Measurements from ENCODE around the gene IGFN1. TPM values are rescaled to one million over a fixed set of nuclear protein-coding genes. Genes with fewer than 3 reads are reported as not detected.

The IGFN1 gene
- total and polyA plus RNA-seq, 2 experiments from 2014 or later, result not detected

DNA sequence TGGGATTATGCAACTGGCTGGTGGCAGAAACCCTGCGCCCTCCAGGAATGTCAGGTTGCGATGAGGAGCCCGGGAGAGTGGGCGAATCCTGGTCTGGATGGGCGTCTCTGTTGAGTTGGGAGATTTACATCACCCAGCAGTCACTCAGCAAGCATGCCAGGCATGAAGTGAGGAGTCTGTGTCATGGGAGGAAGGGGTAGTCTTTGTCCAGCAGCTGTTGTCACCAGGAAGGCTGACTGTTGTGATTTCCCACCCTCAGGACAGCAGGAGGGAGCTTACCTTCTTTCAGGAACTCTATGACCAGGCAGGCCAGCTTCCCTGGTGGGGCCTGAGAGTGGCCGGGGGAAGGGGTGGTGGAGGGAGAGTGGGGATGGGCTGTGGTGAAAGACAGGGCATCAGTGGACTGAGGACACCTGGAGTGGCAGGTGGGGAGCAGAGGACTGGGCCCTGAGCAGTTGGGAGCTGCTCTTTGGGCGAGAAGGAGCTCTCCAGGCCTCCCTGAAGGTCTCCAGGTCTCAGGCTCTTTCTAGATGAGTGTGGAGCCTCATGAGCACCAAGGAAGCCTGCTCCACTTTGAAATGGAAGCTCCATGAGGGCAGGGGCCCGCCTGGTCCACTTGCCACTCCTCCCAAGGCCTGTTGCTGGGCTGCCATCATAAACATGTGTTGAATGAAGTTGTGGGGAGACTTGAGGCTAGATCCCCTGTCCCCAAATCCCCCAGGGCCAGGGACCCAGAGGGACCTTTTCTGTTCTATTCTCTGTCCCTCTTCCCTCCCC, 71.3 kb downstream of the IGFN1 start:
- Histone ChIP-seq H3K4me1 (ENCODE audit: insufficient read depth) (peaks cover 6% of the 10 kb centered on the region; the same call in 1 of the 2 replicates), H3K27me3 (ENCODE audit: insufficient read depth) (0 out of 2 replicates have a peak, but pooled peaks cover 3% of the 10 kb centered on the region), H3F3A (replicated peaks; ENCODE audit: low read depth) (no peaks in the 10 kb centered on the region), H3K9me2 (ENCODE audit: insufficient read depth) (no peaks in the 10 kb centered on the region), H3K79me2 (replicated peaks; ENCODE audit: insufficient read depth) (no peaks in the 10 kb centered on the region), H3K27ac (ENCODE audit: low read depth) (no peak overlapping the region), H2AFZ (no peak overlapping the region), H3K36me3 (ENCODE audit: insufficient read depth) (no peaks in the 10 kb centered on the region), H4K20me1 (replicated peaks; ENCODE audit: insufficient read depth) (no peaks in the 10 kb centered on the region), H3K4me2 (no peak overlapping the region), H3K4me3 (no peak overlapping the region)
- Mint-ChIP-seq H3K36me3 (ENCODE audit: low read depth) (no peaks in the 10 kb centered on the region; the same call in 2 of the 3 replicates), H3K27me3 (ENCODE audit: insufficient read depth, low read depth, poor library complexity) (peaks cover 1% of the 10 kb centered on the region), H3K27ac (no peak overlapping the region), H3K4me3 (no peak overlapping the region), H3K9me3 (peaks cover 3% of the 10 kb centered on the region; the same call in 2 of the 3 replicates), H3K4me1 (peaks cover 5% of the 10 kb centered on the region)
- no peak for ATAC-seq
- DNase-seq (ENCODE audit: low spot score), result no peak
- TF ChIP-seq ZNF331 (CRISPR knock-in tag; IDR thresholded peaks at IDR 0.05; ENCODE audit: low read depth) (no peak), POLR2AphosphoS5 (IDR thresholded peaks at IDR 0.05; ENCODE audit: low read depth) (no peak)

DNA sequence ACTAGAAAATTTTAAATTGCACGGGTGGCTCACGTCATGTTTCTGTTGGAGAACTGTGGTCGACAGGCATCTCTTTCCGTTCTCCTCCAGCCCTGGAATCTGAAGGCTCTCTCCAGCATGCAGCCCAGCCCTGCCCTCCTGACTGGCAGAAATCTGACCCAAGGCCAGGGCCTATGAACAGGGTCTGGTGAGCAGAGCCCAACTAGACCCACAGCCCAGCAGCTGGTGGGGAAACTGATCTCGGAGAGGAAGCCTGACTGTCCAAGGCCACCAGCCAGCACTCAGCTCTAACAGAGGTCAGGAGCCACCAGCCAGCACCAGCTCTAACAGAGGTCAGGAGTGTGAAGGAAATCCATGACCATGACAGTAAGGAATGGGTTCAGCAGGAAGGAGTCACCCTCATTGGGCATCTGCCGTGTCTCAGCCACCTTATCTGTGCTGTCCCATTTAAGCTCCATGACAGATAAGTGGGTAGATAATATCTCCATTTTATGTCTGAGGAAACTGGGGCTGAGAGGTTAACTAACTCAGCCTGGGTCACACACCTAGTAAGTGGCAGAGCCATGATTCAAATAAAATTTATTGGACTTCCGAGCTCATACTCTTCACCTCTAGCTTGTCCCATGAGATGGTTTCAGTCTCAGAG, 72.5 kb downstream of the IGFN1 start:
- no peak for ATAC-seq
- H3K9me2 ChIP-seq (ENCODE audit: insufficient read depth), result no peaks in the 10 kb centered on the region
- 0 out of 2 replicates have a peak, but pooled peaks cover 3% of the 10 kb centered on the region for H3K27me3 ChIP-seq (ENCODE audit: insufficient read depth)
- no peak overlapping the region for H3K4me3 Mint-ChIP-seq
- no peaks in the 10 kb centered on the region for H3F3A ChIP-seq (replicated peaks; ENCODE audit: low read depth)
- no peak overlapping the region for H3K4me2 ChIP-seq
- peaks cover 5% of the 10 kb centered on the region for H3K4me1 Mint-ChIP-seq
- no peak overlapping the region for H3K27ac Mint-ChIP-seq
- no peaks in the 10 kb centered on the region; the same call in 2 of the 3 replicates for H3K36me3 Mint-ChIP-seq (ENCODE audit: low read depth)
- H3K79me2 ChIP-seq (replicated peaks; ENCODE audit: insufficient read depth), result no peaks in the 10 kb centered on the region
- H3K36me3 ChIP-seq (ENCODE audit: insufficient read depth), result no peaks in the 10 kb centered on the region
- H3K27me3 Mint-ChIP-seq (ENCODE audit: insufficient read depth, low read depth, poor library complexity), result peaks cover 4% of the 10 kb centered on the region
- no peak overlapping the region for H3K4me3 ChIP-seq
- H2AFZ ChIP-seq, result no peak overlapping the region
- H3K27ac ChIP-seq (ENCODE audit: low read depth), result no peak overlapping the region
- peaks cover 3% of the 10 kb centered on the region; the same call in 2 of the 3 replicates for H3K9me3 Mint-ChIP-seq
- no peaks in the 10 kb centered on the region for H4K20me1 ChIP-seq (replicated peaks; ENCODE audit: insufficient read depth)
- no peak for DNase-seq (ENCODE audit: low spot score)
- H3K4me1 ChIP-seq (ENCODE audit: insufficient read depth), result peaks cover 6% of the 10 kb centered on the region; the same call in 1 of the 2 replicates
- no peak for TF ChIP-seq EZH2phosphoT487 (IDR thresholded peaks at IDR 0.05; ENCODE audit: unreplicated experiment)
- TF ChIP-seq, protein P1, sequence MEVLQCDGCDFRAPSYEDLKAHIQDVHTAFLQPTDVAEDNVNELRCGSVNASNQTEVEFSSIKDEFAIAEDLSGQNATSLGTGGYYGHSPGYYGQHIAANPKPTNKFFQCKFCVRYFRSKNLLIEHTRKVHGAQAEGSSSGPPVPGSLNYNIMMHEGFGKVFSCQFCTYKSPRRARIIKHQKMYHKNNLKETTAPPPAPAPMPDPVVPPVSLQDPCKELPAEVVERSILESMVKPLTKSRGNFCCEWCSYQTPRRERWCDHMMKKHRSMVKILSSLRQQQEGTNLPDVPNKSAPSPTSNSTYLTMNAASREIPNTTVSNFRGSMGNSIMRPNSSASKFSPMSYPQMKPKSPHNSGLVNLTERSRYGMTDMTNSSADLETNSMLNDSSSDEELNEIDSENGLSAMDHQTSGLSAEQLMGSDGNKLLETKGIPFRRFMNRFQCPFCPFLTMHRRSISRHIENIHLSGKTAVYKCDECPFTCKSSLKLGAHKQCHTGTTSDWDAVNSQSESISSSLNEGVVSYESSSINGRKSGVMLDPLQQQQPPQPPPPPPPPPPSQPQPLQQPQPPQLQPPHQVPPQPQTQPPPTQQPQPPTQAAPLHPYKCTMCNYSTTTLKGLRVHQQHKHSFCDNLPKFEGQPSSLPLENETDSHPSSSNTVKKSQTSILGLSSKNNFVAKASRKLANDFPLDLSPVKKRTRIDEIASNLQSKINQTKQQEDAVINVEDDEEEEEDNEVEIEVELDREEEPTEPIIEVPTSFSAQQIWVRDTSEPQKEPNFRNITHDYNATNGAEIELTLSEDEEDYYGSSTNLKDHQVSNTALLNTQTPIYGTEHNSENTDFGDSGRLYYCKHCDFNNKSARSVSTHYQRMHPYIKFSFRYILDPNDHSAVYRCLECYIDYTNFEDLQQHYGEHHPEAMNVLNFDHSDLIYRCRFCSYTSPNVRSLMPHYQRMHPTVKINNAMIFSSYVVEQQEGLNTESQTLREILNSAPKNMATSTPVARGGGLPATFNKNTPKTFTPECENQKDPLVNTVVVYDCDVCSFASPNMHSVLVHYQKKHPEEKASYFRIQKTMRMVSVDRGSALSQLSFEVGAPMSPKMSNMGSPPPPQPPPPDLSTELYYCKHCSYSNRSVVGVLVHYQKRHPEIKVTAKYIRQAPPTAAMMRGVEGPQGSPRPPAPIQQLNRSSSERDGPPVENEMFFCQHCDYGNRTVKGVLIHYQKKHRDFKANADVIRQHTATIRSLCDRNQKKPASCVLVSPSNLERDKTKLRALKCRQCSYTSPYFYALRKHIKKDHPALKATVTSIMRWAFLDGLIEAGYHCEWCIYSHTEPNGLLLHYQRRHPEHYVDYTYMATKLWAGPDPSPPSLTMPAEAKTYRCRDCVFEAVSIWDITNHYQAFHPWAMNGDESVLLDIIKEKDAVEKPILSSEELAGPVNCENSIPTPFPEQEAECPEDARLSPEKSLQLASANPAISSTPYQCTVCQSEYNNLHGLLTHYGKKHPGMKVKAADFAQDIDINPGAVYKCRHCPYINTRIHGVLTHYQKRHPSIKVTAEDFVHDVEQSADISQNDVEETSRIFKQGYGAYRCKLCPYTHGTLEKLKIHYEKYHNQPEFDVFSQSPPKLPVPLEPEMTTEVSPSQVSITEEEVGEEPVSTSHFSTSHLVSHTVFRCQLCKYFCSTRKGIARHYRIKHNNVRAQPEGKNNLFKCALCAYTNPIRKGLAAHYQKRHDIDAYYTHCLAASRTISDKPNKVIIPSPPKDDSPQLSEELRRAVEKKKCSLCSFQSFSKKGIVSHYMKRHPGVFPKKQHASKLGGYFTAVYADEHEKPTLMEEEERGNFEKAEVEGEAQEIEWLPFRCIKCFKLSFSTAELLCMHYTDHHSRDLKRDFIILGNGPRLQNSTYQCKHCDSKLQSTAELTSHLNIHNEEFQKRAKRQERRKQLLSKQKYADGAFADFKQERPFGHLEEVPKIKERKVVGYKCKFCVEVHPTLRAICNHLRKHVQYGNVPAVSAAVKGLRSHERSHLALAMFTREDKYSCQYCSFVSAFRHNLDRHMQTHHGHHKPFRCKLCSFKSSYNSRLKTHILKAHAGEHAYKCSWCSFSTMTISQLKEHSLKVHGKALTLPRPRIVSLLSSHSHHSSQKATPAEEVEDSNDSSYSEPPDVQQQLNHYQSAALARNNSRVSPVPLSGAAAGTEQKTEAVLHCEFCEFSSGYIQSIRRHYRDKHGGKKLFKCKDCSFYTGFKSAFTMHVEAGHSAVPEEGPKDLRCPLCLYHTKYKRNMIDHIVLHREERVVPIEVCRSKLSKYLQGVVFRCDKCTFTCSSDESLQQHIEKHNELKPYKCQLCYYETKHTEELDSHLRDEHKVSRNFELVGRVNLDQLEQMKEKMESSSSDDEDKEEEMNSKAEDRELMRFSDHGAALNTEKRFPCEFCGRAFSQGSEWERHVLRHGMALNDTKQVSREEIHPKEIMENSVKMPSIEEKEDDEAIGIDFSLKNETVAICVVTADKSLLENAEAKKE (CRISPR knock-in tag; IDR thresholded peaks at IDR 0.05), result no peak
- TF ChIP-seq, protein P2, sequence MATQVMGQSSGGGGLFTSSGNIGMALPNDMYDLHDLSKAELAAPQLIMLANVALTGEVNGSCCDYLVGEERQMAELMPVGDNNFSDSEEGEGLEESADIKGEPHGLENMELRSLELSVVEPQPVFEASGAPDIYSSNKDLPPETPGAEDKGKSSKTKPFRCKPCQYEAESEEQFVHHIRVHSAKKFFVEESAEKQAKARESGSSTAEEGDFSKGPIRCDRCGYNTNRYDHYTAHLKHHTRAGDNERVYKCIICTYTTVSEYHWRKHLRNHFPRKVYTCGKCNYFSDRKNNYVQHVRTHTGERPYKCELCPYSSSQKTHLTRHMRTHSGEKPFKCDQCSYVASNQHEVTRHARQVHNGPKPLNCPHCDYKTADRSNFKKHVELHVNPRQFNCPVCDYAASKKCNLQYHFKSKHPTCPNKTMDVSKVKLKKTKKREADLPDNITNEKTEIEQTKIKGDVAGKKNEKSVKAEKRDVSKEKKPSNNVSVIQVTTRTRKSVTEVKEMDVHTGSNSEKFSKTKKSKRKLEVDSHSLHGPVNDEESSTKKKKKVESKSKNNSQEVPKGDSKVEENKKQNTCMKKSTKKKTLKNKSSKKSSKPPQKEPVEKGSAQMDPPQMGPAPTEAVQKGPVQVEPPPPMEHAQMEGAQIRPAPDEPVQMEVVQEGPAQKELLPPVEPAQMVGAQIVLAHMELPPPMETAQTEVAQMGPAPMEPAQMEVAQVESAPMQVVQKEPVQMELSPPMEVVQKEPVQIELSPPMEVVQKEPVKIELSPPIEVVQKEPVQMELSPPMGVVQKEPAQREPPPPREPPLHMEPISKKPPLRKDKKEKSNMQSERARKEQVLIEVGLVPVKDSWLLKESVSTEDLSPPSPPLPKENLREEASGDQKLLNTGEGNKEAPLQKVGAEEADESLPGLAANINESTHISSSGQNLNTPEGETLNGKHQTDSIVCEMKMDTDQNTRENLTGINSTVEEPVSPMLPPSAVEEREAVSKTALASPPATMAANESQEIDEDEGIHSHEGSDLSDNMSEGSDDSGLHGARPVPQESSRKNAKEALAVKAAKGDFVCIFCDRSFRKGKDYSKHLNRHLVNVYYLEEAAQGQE (IDR thresholded peaks at IDR 0.05; ENCODE audit: unreplicated experiment), result no peak
- TF ChIP-seq CREB1 (CRISPR knock-in tag; IDR thresholded peaks at IDR 0.05; ENCODE audit: low read depth), result no peak
- TF ChIP-seq, protein P3, sequence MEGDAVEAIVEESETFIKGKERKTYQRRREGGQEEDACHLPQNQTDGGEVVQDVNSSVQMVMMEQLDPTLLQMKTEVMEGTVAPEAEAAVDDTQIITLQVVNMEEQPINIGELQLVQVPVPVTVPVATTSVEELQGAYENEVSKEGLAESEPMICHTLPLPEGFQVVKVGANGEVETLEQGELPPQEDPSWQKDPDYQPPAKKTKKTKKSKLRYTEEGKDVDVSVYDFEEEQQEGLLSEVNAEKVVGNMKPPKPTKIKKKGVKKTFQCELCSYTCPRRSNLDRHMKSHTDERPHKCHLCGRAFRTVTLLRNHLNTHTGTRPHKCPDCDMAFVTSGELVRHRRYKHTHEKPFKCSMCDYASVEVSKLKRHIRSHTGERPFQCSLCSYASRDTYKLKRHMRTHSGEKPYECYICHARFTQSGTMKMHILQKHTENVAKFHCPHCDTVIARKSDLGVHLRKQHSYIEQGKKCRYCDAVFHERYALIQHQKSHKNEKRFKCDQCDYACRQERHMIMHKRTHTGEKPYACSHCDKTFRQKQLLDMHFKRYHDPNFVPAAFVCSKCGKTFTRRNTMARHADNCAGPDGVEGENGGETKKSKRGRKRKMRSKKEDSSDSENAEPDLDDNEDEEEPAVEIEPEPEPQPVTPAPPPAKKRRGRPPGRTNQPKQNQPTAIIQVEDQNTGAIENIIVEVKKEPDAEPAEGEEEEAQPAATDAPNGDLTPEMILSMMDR (conservative IDR thresholded peaks at IDR 0.05; ENCODE audit: low read depth in 2 of 2), result no peak
- TF ChIP-seq ZNF331 (CRISPR knock-in tag; IDR thresholded peaks at IDR 0.05; ENCODE audit: low read depth), result no peak
- no peak for TF ChIP-seq JUNB (IDR thresholded peaks at IDR 0.05; ENCODE audit: unreplicated experiment)
